T-cell (primary cell): ENCODE measurements around the gene LUZP1. TPM values are rescaled to one million over a fixed set of nuclear protein-coding genes. Genes with fewer than 3 reads are reported as not detected.

Source experiments
- ATAC-seq, 4 experiments: fragments of 200-7000 bp in 3 of 4; fragments of 150-1000 bp in 1 of 4; cut with Tn5 transposase; replicated peaks in 1 of 4; 1 replicate in 3 of 4; 2 replicates in 1 of 4; pipeline ENCODE4 v1.10.0; 2021; ENCODE audit warnings: moderate library complexity in 3 of 4, mild to moderate bottlenecking in 2 of 4, moderate number of reproducible peaks in 1 of 4
- CTCF ChIA-PET, 2 donors: fragments of 300-600 bp; sonication (Branson Sonifier 250); formaldehyde crosslinking; loops; one replicate each; lab custom pipeline; 2022; ENCODE audit warnings: antibody characterized with exemption in 2 of 2; lab: Charles Lee
- POLR2A ChIA-PET, 2 donors: fragments of 300-600 bp; sonication (Branson Sonifier 250); formaldehyde crosslinking; loops; one replicate each; lab custom pipeline; 2022; ENCODE audit warnings: antibody characterized with exemption in 2 of 2; lab: Charles Lee
- DNase-seq, 35 experiments: peaks; one replicate each; pipeline versions ENCODE4 v3.0.0 to v3.0.0-alpha.2; 2013 to 2023
- H3K27ac ChIP-seq: one replicate; pipeline ENCODE4 v1.5.1; 2013; ENCODE audit warnings: low read length
- H3K27me3 ChIP-seq, 2 experiments: replicated peaks in 1 of 2; 1 replicate in 1 of 2; 2 replicates in 1 of 2; pipeline versions ENCODE4 v1.6.1 to v1.7.0; 2013; ENCODE audit warnings: low read length in 1 of 2, mixed read lengths in 1 of 2; ENCODE audit not compliant: control insufficient read depth in 2 of 2, insufficient read depth in 2 of 2; ENCODE audit errors: extremely low read depth in 1 of 2
- H3K36me3 ChIP-seq, 2 donors: 1 replicate in 1 of 2; 2 replicates in 1 of 2; pipeline versions ENCODE4 v1.6.1 to v1.7.0; 2013; ENCODE audit warnings: low read length in 1 of 2; ENCODE audit not compliant: control insufficient read depth in 2 of 2, insufficient read depth in 1 of 2; ENCODE audit errors: extremely low read depth in 1 of 2
- H3K4me1 ChIP-seq, 2 experiments: 1 replicate in 1 of 2; 2 replicates in 1 of 2; pipeline versions ENCODE4 v1.6.1 to v1.7.0; 2013; ENCODE audit warnings: low read length in 2 of 2, mixed read lengths in 1 of 2; ENCODE audit not compliant: insufficient read depth in 2 of 2, control insufficient read depth in 1 of 2; ENCODE audit errors: extremely low read depth in 1 of 2
- H3K4me3 ChIP-seq, 2 donors: 1 replicate in 1 of 2; 2 replicates in 1 of 2; pipeline versions ENCODE4 v1.5.1 to v1.7.0; 2013; ENCODE audit warnings: mild to moderate bottlenecking in 2 of 2, low read length in 1 of 2, moderate library complexity in 1 of 2; ENCODE audit not compliant: control insufficient read depth in 1 of 2; ENCODE audit errors: extremely low read depth in 1 of 2
- H3K9me3 ChIP-seq: 2 replicates; pipeline ENCODE4 v1.7.0; 2013
- H3K27ac Mint-ChIP-seq, 2 donors: one replicate each; pipeline ENCODE4 v1.8.0; 2020 to 2021; ENCODE audit warnings: mild to moderate bottlenecking in 2 of 2, mixed read lengths in 2 of 2
- H3K27me3 Mint-ChIP-seq, 2 donors: one replicate each; pipeline ENCODE4 v1.8.0; 2021 to 2022; ENCODE audit warnings: mixed read lengths in 2 of 2
- H3K36me3 Mint-ChIP-seq: one replicate; pipeline ENCODE4 v1.8.0; 2021; ENCODE audit warnings: mixed read lengths
- H3K4me1 Mint-ChIP-seq, 3 donors: one replicate each; pipeline ENCODE4 v1.8.0; 2020 to 2022; ENCODE audit warnings: mixed read lengths in 3 of 3, mild to moderate bottlenecking in 1 of 3
- H3K4me3 Mint-ChIP-seq, 3 donors: one replicate each; pipeline ENCODE4 v1.8.0; 2020 to 2022; ENCODE audit warnings: mild to moderate bottlenecking in 3 of 3, mixed read lengths in 3 of 3, moderate library complexity in 3 of 3
- H3K9me3 Mint-ChIP-seq, 3 donors: one replicate each; pipeline ENCODE4 v1.8.0; 2020 to 2022; ENCODE audit warnings: mixed read lengths in 3 of 3
- WGBS: methylation state at CpG from one replicate; pipeline ENCODE4 v1.1.5; 2013; ENCODE audit warnings: missing lambda C conversion rate; ENCODE audit not compliant: insufficient coverage; 5-methylcytosine and 5-hydroxymethylcytosine counted together
- total RNA-seq, 35 experiments: library from RNA in 6 of 35; stranded (reverse) in 6 of 35; fragments of 120-200 nt in 1 of 35; gene quantifications; one replicate each; pipeline versions ENCODE4 v1.2.1 to v1.2.4 and lab custom pipeline; 2013 to 2026

Gene LUZP1
- total RNA-seq, 5 donors from 2014 or later (not counting 1 experiment from before 2014, with no cell fraction given): 18.8 to 24.8 (median 19.7) TPM

DNA sequence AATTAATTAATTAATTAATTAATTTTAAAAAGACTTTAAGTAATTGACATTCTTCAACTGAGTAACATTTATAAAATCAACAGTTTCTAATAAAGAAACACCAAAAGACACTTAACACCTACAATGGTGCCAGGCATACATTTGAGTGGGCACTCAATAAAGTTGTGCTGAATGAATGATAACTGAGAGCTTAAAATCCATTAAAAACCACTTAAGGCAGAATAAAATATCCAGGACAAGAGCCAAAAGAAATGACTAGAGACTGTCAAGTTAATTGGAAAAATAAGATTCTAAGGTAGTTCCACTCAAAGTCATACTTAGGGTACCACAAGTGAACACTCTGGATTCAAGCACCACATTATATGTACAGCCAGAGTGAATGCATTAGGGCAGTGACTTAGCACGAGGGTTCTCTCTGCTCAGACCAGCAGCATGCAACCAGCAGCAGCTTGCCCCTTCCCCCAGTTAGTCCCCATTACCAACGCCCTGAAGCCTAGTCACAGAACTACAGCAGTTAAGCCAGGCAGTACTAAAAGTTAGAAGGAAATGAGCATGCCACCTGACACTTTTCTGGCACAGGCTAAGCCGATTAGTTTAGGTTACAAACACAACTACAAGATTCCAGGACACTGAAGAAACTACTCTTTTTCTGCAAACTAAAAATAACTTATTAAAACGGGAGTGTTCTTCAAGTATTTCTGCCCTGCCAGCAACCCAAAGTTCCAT lies 46.5 kb downstream of the LUZP1 start:
- POLR2A ChIA-PET: no interaction called here
- CTCF ChIA-PET: interaction anchor here in 1 of 2 donors (0.5 kb wide), 1 partner anchor 107 kb away, joined by 5 read pairs; the partner anchor contains the start of gene TEX46
- Mint-ChIP-seq H3K27ac (peak overlapping the region in 1 of 2 donors; percentile 8), H3K4me3 (no peak overlapping the region), H3K9me3 (no peaks in the 10 kb centered on the region), H3K4me1 (peaks cover 56 to 75% (median 67%) of the 10 kb centered on the region in 3 donors), H3K36me3 (no peaks in the 10 kb centered on the region), H3K27me3 (no peaks in the 10 kb centered on the region)
- ATAC-seq (no peak), DNase-seq (no peak)
- no peaks in the 10 kb centered on the region for H3K36me3 ChIP-seq
- no peaks in the 10 kb centered on the region for H3K27me3 ChIP-seq
- no peak overlapping the region for H3K27ac ChIP-seq
- H3K4me1 ChIP-seq: peaks cover 4 to 21% of the 10 kb centered on the region in 2 experiments
- no peak overlapping the region for H3K4me3 ChIP-seq
- H3K9me3 ChIP-seq: no peaks in the 10 kb centered on the region
- WGBS: 66% methylated on average over 3 of the region's 4 CpGs

DNA sequence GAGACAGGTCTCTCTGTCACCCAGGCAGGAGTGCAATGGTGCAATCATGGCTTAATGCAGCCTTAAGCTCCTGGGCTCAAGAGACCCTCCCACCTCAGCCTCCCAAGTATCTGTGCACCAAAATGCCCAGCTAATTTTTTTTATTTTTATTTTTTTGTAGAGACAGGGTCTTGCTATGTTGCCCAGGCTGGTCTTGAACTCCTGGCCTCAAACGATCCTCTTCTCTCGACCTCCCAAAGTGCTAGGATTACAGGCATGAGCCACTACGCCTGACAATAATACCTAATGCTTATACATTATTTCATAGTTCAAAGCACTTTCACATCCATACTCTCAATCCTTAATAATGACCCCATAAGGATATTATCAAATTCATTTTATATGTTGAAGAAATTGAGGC lies 48.3 kb downstream of the LUZP1 start:
- H3K4me1 ChIP-seq: peaks cover 6 to 27% of the 10 kb centered on the region in 2 experiments
- no peaks in the 10 kb centered on the region for H3K27me3 ChIP-seq
- POLR2A ChIA-PET: interaction anchor here in 1 of 2 donors (0.6 to 1.8 kb wide), 3 partner anchors 8 to 925 kb away, joined by 3 to 14 read pairs (median 3); no protein-coding TSS in a partner anchor
- H3K4me3 ChIP-seq: no peak overlapping the region
- DNase-seq: no peak
- H3K9me3 Mint-ChIP-seq: no peaks in the 10 kb centered on the region
- CTCF ChIA-PET: interaction anchor here in 1 of 2 donors (0.9 to 3.3 kb wide), 3 partner anchors 12 to 21 kb away, joined by 4 to 35 read pairs (median 5); no protein-coding TSS in a partner anchor
- no CpG with 5 or more reads among the region's 3 CpGs for WGBS
- H3K27me3 Mint-ChIP-seq: no peaks in the 10 kb centered on the region
- H3K36me3 Mint-ChIP-seq: no peaks in the 10 kb centered on the region
- no peak for ATAC-seq
- no peak overlapping the region for H3K4me3 Mint-ChIP-seq
- peak overlapping the region; percentile 85 to 89 for H3K27ac Mint-ChIP-seq
- H3K27ac ChIP-seq: peak overlapping the region; percentile 90
- H3K9me3 ChIP-seq: no peaks in the 10 kb centered on the region
- no peaks in the 10 kb centered on the region for H3K36me3 ChIP-seq
- H3K4me1 Mint-ChIP-seq: peaks cover 63 to 75% (median 69%) of the 10 kb centered on the region in 3 donors

DNA sequence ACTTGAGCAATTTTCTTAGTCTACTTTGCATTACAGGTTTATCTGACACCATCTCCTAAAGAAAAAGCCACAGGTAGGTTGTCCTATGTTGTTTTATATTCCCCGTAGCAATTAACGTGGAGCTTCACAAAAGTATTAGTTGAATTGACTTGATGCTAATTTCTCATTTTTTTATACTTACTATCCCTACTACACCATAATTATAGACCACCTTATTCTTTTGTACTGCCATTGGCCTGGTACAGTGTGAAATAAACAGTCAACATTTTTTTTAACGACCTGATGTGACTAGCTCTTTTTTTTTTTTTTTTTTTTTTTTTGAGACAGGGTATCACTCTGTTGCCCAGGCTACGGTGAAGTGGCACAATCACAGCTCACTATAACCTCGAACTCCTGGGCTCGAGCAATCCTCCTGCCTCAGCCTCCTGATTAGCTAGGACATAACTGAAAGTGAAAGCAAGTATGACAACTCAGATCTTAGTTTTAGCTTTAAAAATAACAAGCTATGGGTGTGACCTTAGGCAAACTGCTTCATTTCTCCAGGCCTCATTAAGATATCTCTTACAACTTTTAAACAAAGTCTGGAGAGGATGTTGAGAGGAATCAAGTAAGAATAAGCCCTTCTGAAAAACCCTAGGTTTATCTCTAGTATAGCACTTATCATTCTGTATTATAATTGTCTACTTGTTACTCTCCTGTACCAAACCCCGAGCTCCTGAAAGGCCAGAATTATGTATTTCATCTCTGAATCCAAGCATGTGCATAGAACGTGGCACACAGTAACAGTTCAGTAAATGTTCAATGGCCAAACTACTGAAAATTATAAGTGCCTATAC lies 49.5 kb downstream of the LUZP1 start:
- POLR2A ChIA-PET: interaction anchor here in 1 of 2 donors (0.6 to 1.8 kb wide), 5 partner anchors 9 to 20 kb away, joined by 3 to 21 read pairs (median 14); no protein-coding TSS in a partner anchor
- Histone ChIP-seq H3K4me3 (peak overlapping the region in 1 of 2 donors; percentile 12), H3K27ac (peak overlapping the region; percentile 90), H3K27me3 (no peaks in the 10 kb centered on the region), H3K9me3 (no peaks in the 10 kb centered on the region), H3K36me3 (no peaks in the 10 kb centered on the region), H3K4me1 (peaks cover 5 to 33% of the 10 kb centered on the region in 2 experiments)
- peak overlapping the region; percentile 89 for H3K27ac Mint-ChIP-seq
- H3K9me3 Mint-ChIP-seq: no peaks in the 10 kb centered on the region
- H3K4me3 Mint-ChIP-seq: peak overlapping the region; percentile 51 to 74 (median 60)
- no peaks in the 10 kb centered on the region for H3K27me3 Mint-ChIP-seq
- 18% methylated on average over 3 of the region's 8 CpGs for WGBS
- peaks cover 58 to 74% (median 69%) of the 10 kb centered on the region in 3 donors for H3K4me1 Mint-ChIP-seq
- ATAC-seq: peak; percentile 62 to 87 (median 70)
- peak in 34 of 35 experiments; percentile 19 to 62 (median 46) for DNase-seq
- CTCF ChIA-PET: interaction anchor here (0.5 to 3.3 kb wide), 14 partner anchors 9 to 436 kb away, joined by 3 to 35 read pairs (median 4); no protein-coding TSS in a partner anchor
- H3K36me3 Mint-ChIP-seq: no peaks in the 10 kb centered on the region

DNA sequence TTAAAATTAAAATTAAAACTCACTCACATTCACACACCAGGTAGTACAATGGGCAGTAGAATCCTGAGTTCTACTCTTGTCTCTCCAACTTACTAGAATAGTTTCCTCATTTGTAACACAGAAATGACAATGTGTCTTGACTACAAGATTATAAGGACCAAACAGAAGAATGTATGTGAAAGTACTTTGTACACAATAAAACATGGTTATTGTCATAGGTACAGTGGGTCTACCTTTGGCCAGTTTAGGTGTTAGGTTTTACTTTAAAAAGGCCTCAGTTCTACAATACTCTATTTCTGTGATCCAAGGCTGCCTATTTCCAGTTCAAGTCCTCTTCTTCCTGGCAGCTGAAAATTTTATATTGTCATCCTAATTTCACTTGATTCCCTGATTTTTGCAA lies 50.2 kb downstream of the LUZP1 start:
- Mint-ChIP-seq H3K36me3 (no peaks in the 10 kb centered on the region), H3K4me1 (peaks cover 57 to 72% (median 71%) of the 10 kb centered on the region in 3 donors), H3K4me3 (peak overlapping the region; percentile 51 to 74 (median 60)), H3K27me3 (no peaks in the 10 kb centered on the region), H3K9me3 (no peaks in the 10 kb centered on the region), H3K27ac (peak overlapping the region; percentile 89)
- ChIA-PET POLR2A (interaction anchor here in 1 of 2 donors (0.6 to 1.8 kb wide), 4 partner anchors 8 to 18 kb away, joined by 3 to 21 read pairs (median 15); no protein-coding TSS in a partner anchor), CTCF (interaction anchor here (0.5 to 3.3 kb wide), 11 partner anchors 8 to 437 kb away, joined by 3 to 35 read pairs (median 4); no protein-coding TSS in a partner anchor)
- Histone ChIP-seq H3K4me3 (no peak overlapping the region), H3K27ac (peak overlapping the region; percentile 90), H3K36me3 (no peaks in the 10 kb centered on the region), H3K27me3 (no peaks in the 10 kb centered on the region), H3K4me1 (peaks cover 4 to 33% of the 10 kb centered on the region in 2 experiments), H3K9me3 (no peaks in the 10 kb centered on the region)
- no peak for ATAC-seq
- DNase-seq: no peak

DNA sequence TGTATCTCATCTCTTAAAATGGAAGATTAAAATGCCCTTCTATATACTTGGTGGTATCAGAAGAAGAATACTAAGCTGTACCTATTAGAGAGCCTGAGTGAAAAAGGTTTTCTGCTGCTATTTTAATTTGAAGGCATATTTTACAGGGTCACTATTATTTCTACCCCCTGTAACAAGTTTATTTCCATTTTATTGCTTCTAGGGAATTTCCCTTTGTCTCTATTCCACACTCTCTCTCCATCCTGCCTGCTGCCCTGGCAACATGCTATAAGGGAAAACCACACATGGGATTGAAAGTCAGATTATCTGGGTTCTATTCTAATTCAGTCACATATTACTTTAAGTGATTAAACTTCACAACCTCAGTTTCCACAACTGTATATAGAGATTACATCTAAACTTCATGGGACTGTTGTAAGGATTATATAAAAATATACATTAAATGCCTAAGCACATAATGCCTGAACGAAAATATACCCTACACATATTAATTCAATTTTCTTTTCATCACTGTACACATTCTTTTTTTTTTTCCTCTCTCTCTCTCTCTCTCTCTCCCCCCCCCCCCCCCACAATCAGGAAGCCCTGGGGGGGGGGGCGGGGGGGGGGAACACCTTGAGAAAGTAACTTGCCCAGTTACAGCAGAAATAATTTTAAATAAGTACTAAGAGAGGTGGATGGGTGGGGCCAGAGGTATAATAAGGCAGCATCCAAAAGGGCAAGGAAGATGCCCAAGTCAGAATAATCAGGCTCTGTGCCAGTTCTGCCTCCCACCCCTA lies 51.5 kb downstream of the LUZP1 start:
- Mint-ChIP-seq H3K4me3 (no peak overlapping the region), H3K4me1 (peaks cover 61 to 76% (median 76%) of the 10 kb centered on the region in 3 donors), H3K9me3 (no peaks in the 10 kb centered on the region), H3K27me3 (no peaks in the 10 kb centered on the region), H3K27ac (peak overlapping the region in 1 of 2 donors; percentile 46), H3K36me3 (no peaks in the 10 kb centered on the region)
- no CpG with 5 or more reads among the region's 2 CpGs for WGBS
- DNase-seq (no peak), ATAC-seq (no peak)
- Histone ChIP-seq H3K36me3 (no peaks in the 10 kb centered on the region), H3K27ac (no peak overlapping the region), H3K4me3 (no peak overlapping the region), H3K9me3 (no peaks in the 10 kb centered on the region), H3K4me1 (peaks cover 4 to 38% of the 10 kb centered on the region in 2 experiments), H3K27me3 (no peaks in the 10 kb centered on the region)
- POLR2A ChIA-PET: no interaction called here
- CTCF ChIA-PET: interaction anchor here in 1 of 2 donors (1.3 kb wide), 1 partner anchor 18 kb away, joined by 4 read pairs; no protein-coding TSS in a partner anchor
